HEK293 (cell line): ENCODE measurements around the gene DLX2.
A peak's percentile ranks its signal among the peaks of the same experiment; 100 is the strongest.
"Not testable (repeated sequence)": the region's sequence is repeated elsewhere in the genome, so short reads cannot be mapped to it uniquely, and the experiment has no call there.

Source experiments
- CTCF ChIA-PET: fragments of 350-600 bp; formaldehyde crosslinking; extraction: SDS; loops from one replicate; lab custom pipeline; 2021; ENCODE audit warnings: antibody characterized with exemption; lab: Yijun Ruan, JAX
- POLR2A ChIA-PET: fragments of 300-600 bp; formaldehyde crosslinking; extraction: SDS; loops from one replicate; lab custom pipeline; 2020; ENCODE audit warnings: antibody characterized with exemption, inconsistent platforms; lab: Yijun Ruan, JAX
- H3K27ac ChIP-seq: fragments of 200-500 bp; sonication (Bioruptor generic); 2 replicates; pipeline ENCODE4 v1.5.1; 2014; ENCODE audit warnings: low read depth, low read length, control low read depth, inconsistent platforms; ENCODE audit errors: extremely low read depth
- H3K36me3 ChIP-seq, 2 experiments: fragments of 200-500 bp in 1 of 2; sonication (Bioruptor generic) in 1 of 2; 1 replicate in 1 of 2; 2 replicates in 1 of 2; pipeline ENCODE4 v1.5.1; 2014 to 2017; ENCODE audit warnings: inconsistent platforms in 2 of 2, low read length in 2 of 2; ENCODE audit not compliant: control insufficient read depth in 2 of 2, insufficient read depth in 1 of 2
- H3K4me1 ChIP-seq: fragments of 200-500 bp; sonication (Bioruptor generic); 2 replicates; pipeline ENCODE4 v1.5.1; 2014; ENCODE audit warnings: mild to moderate bottlenecking, low read length, inconsistent platforms; ENCODE audit not compliant: control insufficient read depth, insufficient read depth
- H3K4me3 ChIP-seq: 2 replicates; pipeline ENCODE4 v1.5.1; 2011; ENCODE audit warnings: low read depth, mild to moderate bottlenecking, control low read depth, low read length, moderate library complexity
- H3K9me3 ChIP-seq: fragments of 200-500 bp; sonication (Bioruptor generic); 2 replicates; pipeline ENCODE4 v1.5.1; 2014; ENCODE audit warnings: low read depth, low read length, inconsistent platforms; ENCODE audit not compliant: control insufficient read depth, insufficient read depth
- CTCF ChIP-seq: fragments of 450-650 bp; formaldehyde crosslinking; IDR thresholded peaks from 2 replicates; pipeline ENCODE4 v1.5.1; 2016; ENCODE audit warnings: missing biosample characterization, missing genetic modification characterization
- RBAK ChIP-seq: fragments of 450-650 bp; formaldehyde crosslinking; IDR thresholded peaks from 2 replicates; pipeline ENCODE4 v1.5.1; 2016; ENCODE audit warnings: missing biosample characterization, missing genetic modification characterization
- SCRT2 ChIP-seq: fragments of 450-650 bp; formaldehyde crosslinking; IDR thresholded peaks from 2 replicates; pipeline ENCODE4 v1.5.1; 2016; ENCODE audit warnings: missing biosample characterization, missing genetic modification characterization
- ZFHX2 ChIP-seq: fragments of 450-650 bp; formaldehyde crosslinking; conservative IDR thresholded peaks from 2 replicates; pipeline ENCODE4 v1.5.1; 2016; ENCODE audit warnings: missing biosample characterization, missing genetic modification characterization
- ZNF114 ChIP-seq: fragments of 450-650 bp; formaldehyde crosslinking; IDR thresholded peaks from 2 replicates; pipeline ENCODE4 v1.5.0; 2017; ENCODE audit warnings: missing biosample characterization, missing genetic modification characterization
- ZNF121 ChIP-seq: fragments of 450-650 bp; formaldehyde crosslinking; IDR thresholded peaks from 2 replicates; pipeline ENCODE4 v1.5.1; 2016; ENCODE audit warnings: missing biosample characterization, missing genetic modification characterization
- ZNF133 ChIP-seq: fragments of 450-650 bp; formaldehyde crosslinking; IDR thresholded peaks from 2 replicates; pipeline ENCODE4 v1.5.1; 2016; ENCODE audit warnings: missing biosample characterization, missing genetic modification characterization
- ZNF146 ChIP-seq: fragments of 450-650 bp; formaldehyde crosslinking; IDR thresholded peaks from 2 replicates; pipeline ENCODE4 v1.5.1; 2016; ENCODE audit warnings: missing biosample characterization, missing genetic modification characterization
- ZNF394 ChIP-seq: fragments of 450-650 bp; formaldehyde crosslinking; IDR thresholded peaks from 2 replicates; pipeline ENCODE4 v1.5.1; 2016; ENCODE audit warnings: missing biosample characterization, missing genetic modification characterization, mild to moderate bottlenecking, moderate library complexity, borderline replicate concordance
- ZNF423 ChIP-seq: fragments of 450-650 bp; formaldehyde crosslinking; IDR thresholded peaks from 2 replicates; pipeline ENCODE4 v1.5.1; 2016; ENCODE audit warnings: missing biosample characterization, missing genetic modification characterization
- ZNF426 ChIP-seq: fragments of 450-650 bp; formaldehyde crosslinking; IDR thresholded peaks from 2 replicates; pipeline ENCODE4 v1.5.1; 2017; ENCODE audit warnings: missing biosample characterization, missing genetic modification characterization, mild to moderate bottlenecking, inconsistent platforms, moderate library complexity
- ZNF544 ChIP-seq: fragments of 450-650 bp; formaldehyde crosslinking; IDR thresholded peaks from 2 replicates; pipeline ENCODE4 v1.5.0; 2017; ENCODE audit warnings: missing biosample characterization, missing genetic modification characterization
- ZNF610 ChIP-seq: fragments of 450-650 bp; formaldehyde crosslinking; IDR thresholded peaks from 2 replicates; pipeline ENCODE4 v1.5.1; 2016; ENCODE audit warnings: missing biosample characterization, missing genetic modification characterization, borderline replicate concordance
- ZNF623 ChIP-seq: fragments of 450-650 bp; formaldehyde crosslinking; IDR thresholded peaks from 2 replicates; pipeline ENCODE4 v1.5.1; 2016; ENCODE audit warnings: missing biosample characterization, missing genetic modification characterization
- ZNF654 ChIP-seq: fragments of 450-650 bp; formaldehyde crosslinking; IDR thresholded peaks from 2 replicates; pipeline ENCODE4 v1.5.1; 2016; ENCODE audit warnings: low read depth, missing biosample characterization, missing genetic modification characterization
- ZNF747 ChIP-seq: fragments of 450-650 bp; formaldehyde crosslinking; IDR thresholded peaks from 2 replicates; pipeline ENCODE4 v1.5.1; 2016; ENCODE audit warnings: missing biosample characterization, missing genetic modification characterization
- ZXDB ChIP-seq: fragments of 450-650 bp; formaldehyde crosslinking; IDR thresholded peaks from 2 replicates; pipeline ENCODE4 v1.5.1; 2016; ENCODE audit warnings: missing biosample characterization, missing genetic modification characterization
- TF ChIP-seq, protein P1 (sequence below): fragments of 450-650 bp; formaldehyde crosslinking; IDR thresholded peaks from 2 replicates; pipeline ENCODE4 v1.5.1; 2016; ENCODE audit warnings: missing biosample characterization, missing genetic modification characterization
- TF ChIP-seq, protein P2 (sequence below): fragments of 450-650 bp; formaldehyde crosslinking; IDR thresholded peaks from 2 replicates; pipeline ENCODE4 v1.5.1; 2016; ENCODE audit warnings: missing biosample characterization, missing genetic modification characterization
- TF ChIP-seq, protein P3 (sequence below): fragments of 450-650 bp; formaldehyde crosslinking; conservative IDR thresholded peaks from 2 replicates; pipeline ENCODE4 v1.5.1; 2016; ENCODE audit warnings: low read depth, missing biosample characterization, missing genetic modification characterization

The DLX2 gene

DNA sequence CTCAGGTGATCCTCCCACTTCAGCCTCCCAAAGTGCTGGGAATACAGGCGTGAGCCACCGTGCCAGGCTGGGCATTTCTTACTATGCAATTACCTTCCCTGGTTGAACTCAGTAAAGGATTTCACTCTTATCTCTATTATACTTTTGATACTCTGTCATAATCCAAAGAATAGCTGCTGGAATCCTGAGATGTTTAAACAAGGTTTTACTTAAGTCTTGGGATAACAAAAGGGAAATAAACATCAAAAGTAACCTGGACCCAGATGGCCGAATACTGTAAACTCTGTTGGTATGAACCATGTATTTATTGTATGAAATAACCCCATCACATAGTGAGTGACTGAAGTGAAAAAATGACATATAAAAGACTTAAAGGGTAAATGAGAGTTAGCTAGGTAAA, 11.9 kb upstream of the DLX2 start:
- Histone ChIP-seq H3K4me1 (no peaks in the 10 kb centered on the region), H3K4me3 (no peak overlapping the region), H3K9me3 (no peaks in the 10 kb centered on the region), H3K27ac (no peak overlapping the region), H3K36me3 (no peaks in the 10 kb centered on the region)
- TF ChIP-seq ZNF423 (tag by site-specific recombination): no peak
- TF ChIP-seq ZNF544 (tag by site-specific recombination): no peak
- TF ChIP-seq ZNF114 (tag by site-specific recombination): no peak
- TF ChIP-seq, protein P1, sequence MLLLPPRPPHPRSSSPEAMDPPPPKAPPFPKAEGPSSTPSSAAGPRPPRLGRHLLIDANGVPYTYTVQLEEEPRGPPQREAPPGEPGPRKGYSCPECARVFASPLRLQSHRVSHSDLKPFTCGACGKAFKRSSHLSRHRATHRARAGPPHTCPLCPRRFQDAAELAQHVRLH (tag by site-specific recombination): no peak
- TF ChIP-seq, protein P2, sequence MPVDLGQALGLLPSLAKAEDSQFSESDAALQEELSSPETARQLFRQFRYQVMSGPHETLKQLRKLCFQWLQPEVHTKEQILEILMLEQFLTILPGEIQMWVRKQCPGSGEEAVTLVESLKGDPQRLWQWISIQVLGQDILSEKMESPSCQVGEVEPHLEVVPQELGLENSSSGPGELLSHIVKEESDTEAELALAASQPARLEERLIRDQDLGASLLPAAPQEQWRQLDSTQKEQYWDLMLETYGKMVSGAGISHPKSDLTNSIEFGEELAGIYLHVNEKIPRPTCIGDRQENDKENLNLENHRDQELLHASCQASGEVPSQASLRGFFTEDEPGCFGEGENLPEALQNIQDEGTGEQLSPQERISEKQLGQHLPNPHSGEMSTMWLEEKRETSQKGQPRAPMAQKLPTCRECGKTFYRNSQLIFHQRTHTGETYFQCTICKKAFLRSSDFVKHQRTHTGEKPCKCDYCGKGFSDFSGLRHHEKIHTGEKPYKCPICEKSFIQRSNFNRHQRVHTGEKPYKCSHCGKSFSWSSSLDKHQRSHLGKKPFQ (tag by site-specific recombination): no peak
- CTCF ChIA-PET: interaction anchor here (0.6 to 5.7 kb wide), 12 partner anchors 11 to 542 kb away, joined by 3 to 98 read pairs (median 9); partner anchors contain the start of gene DLX2
- POLR2A ChIA-PET: no interaction called here

DNA sequence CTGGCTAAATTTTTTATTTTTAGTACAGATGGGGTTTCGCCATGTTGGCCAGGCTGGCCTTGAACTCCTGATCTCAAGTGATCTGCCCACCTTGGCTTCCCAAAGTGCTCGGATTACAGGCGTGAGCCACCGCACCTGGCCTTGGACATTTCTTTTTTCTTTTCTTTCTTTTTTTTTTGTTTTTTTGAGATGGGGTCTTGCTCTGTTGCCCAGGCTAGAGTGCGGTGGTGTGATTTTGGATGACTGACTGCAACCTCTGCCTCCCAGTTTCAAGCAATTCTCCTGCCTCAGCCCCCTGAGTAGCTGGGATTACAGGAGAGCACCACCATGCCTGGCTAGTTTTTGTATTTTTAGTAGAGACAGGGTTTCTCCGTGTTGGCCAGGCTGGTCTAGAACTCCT, 11.5 kb upstream of the DLX2 start:
- POLR2A ChIA-PET: interaction anchor here (1.4 kb wide), 1 partner anchor 11 kb away, joined by 5 read pairs; the partner anchor contains the start of gene DLX2
- not testable (repeated sequence) for H3K27ac ChIP-seq
- peak; percentile 69; the same call in 1 of the 2 replicates for TF ChIP-seq ZNF121
- TF ChIP-seq, all 188 proteins: peak for 1; not testable (repeated sequence) for 187
- H3K4me1 ChIP-seq, H3K9me3 ChIP-seq, H3K4me3 ChIP-seq, H3K36me3 ChIP-seq: not testable (repeated sequence)
- CTCF ChIA-PET: interaction anchor here (0.7 to 5.7 kb wide), 23 partner anchors 9 to 1139 kb away, joined by 3 to 98 read pairs (median 8); partner anchors contain the start of gene DLX2

DNA sequence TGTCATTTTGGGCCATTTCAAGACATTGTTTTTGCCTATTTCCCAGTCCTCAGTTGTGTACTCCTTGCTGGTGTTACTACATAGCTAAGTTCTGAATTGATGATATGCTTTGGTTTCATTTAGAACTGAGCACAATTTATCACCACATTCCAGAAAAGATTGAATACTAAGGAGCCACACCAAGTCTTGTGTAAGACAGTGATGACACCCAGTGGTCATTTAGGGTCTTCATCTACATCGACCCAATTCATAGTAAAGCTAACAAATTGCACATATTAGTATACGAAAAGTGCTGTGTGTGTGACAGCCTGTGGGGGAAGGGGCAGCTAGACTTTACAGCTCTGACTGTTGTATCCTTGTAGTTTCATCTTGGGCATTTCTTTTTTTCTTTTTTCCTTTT, 10.9 kb upstream of the DLX2 start:
- no peak overlapping the region for H3K4me3 ChIP-seq
- no peak overlapping the region for H3K27ac ChIP-seq
- ChIA-PET POLR2A (interaction anchor here (1.4 kb wide), 1 partner anchor 11 kb away, joined by 5 read pairs; the partner anchor contains the start of gene DLX2), CTCF (interaction anchor here (0.6 to 5.7 kb wide), 28 partner anchors 9 to 1139 kb away, joined by 3 to 98 read pairs (median 6); partner anchors contain the start of gene DLX2)
- no peaks in the 10 kb centered on the region for H3K9me3 ChIP-seq
- TF ChIP-seq ZFHX2 (tag by site-specific recombination): no peak
- no peak for TF ChIP-seq ZNF610 (tag by site-specific recombination)
- TF ChIP-seq ZNF747: no peak
- TF ChIP-seq SCRT2 (tag by site-specific recombination): no peak
- peak; percentile 58 for TF ChIP-seq ZNF654
- TF ChIP-seq RBAK (tag by site-specific recombination): no peak
- peak; percentile 79 for TF ChIP-seq CTCF (tag by site-specific recombination)
- no peaks in the 10 kb centered on the region for H3K36me3 ChIP-seq
- H3K4me1 ChIP-seq: no peaks in the 10 kb centered on the region

GRCh38 chr2:172109988-172110811, 7.5 kb upstream of the DLX2 start:
- H3K4me3 ChIP-seq: no peak overlapping the region
- H3K9me3 ChIP-seq: no peaks in the 10 kb centered on the region
- CTCF ChIA-PET: no interaction called here
- H3K4me1 ChIP-seq: no peaks in the 10 kb centered on the region
- POLR2A ChIA-PET: no interaction called here
- no peak overlapping the region for H3K27ac ChIP-seq
- H3K36me3 ChIP-seq: no peaks in the 10 kb centered on the region
- TF ChIP-seq, protein P3, sequence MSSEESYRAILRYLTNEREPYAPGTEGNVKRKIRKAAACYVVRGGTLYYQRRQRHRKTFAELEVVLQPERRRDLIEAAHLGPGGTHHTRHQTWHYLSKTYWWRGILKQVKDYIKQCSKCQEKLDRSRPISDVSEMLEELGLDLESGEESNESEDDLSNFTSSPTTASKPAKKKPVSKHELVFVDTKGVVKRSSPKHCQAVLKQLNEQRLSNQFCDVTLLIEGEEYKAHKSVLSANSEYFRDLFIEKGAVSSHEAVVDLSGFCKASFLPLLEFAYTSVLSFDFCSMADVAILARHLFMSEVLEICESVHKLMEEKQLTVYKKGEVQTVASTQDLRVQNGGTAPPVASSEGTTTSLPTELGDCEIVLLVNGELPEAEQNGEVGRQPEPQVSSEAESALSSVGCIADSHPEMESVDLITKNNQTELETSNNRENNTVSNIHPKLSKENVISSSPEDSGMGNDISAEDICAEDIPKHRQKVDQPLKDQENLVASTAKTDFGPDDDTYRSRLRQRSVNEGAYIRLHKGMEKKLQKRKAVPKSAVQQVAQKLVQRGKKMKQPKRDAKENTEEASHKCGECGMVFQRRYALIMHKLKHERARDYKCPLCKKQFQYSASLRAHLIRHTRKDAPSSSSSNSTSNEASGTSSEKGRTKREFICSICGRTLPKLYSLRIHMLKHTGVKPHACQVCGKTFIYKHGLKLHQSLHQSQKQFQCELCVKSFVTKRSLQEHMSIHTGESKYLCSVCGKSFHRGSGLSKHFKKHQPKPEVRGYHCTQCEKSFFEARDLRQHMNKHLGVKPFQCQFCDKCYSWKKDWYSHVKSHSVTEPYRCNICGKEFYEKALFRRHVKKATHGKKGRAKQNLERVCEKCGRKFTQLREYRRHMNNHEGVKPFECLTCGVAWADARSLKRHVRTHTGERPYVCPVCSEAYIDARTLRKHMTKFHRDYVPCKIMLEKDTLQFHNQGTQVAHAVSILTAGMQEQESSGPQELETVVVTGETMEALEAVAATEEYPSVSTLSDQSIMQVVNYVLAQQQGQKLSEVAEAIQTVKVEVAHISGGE (tag by site-specific recombination): peak; percentile 64
- TF ChIP-seq ZNF426 (tag by site-specific recombination): peak; percentile 72
- TF ChIP-seq ZXDB: 0 out of 2 replicates have a peak, but pooled peaks have one; percentile 39
- TF ChIP-seq ZNF146 (tag by site-specific recombination): no peak
- TF ChIP-seq ZNF133 (tag by site-specific recombination): no peak
- TF ChIP-seq ZNF394 (tag by site-specific recombination): peak; percentile 87
- TF ChIP-seq ZNF623 (tag by site-specific recombination): peak; percentile 49
